ENCODE measurements around the gene AHNAK. TPM values are rescaled to one million over a fixed set of nuclear protein-coding genes. Genes with fewer than 3 reads are reported as not detected.

Gene AHNAK
- total RNA-seq, 3 donors from 2014 or later: 473 to 1,283 (median 535) TPM

GRCh38 chr11:62540804-62541701 lies 5.6 kb downstream of the AHNAK start:
- H3K9me3 ChIP-seq: no peaks in the 10 kb centered on the region
- no peak for TF ChIP-seq CTCF (IDR thresholded peaks at IDR 0.05)
- H3K36me3 ChIP-seq (ENCODE audit: low read depth): no peaks in the 10 kb centered on the region
- ATAC-seq: no peak
- no peak overlapping the region for H3K4me3 ChIP-seq
- peaks cover 74% of the 10 kb centered on the region for H3K4me1 ChIP-seq (ENCODE audit: low read depth)
- peak; percentile 53 to 72 (median 58) for DNase-seq
- intact Hi-C loops (cut with DNase I, micrococcal nuclease): loop anchor here (5.0 to 10.0 kb wide), 4 partner anchors 34 to 146 kb away; no protein-coding TSS in a partner anchor

GRCh38 chr11:62539238-62539925 lies 7.2 kb downstream of the AHNAK start:
- peak; percentile 55 to 88 (median 83) for DNase-seq
- Histone ChIP-seq H3K36me3 (ENCODE audit: low read depth) (no peaks in the 10 kb centered on the region), H3K4me3 (no peak overlapping the region), H3K9me3 (no peaks in the 10 kb centered on the region), H3K4me1 (ENCODE audit: low read depth) (peaks cover 72% of the 10 kb centered on the region)
- no peak for TF ChIP-seq CTCF (IDR thresholded peaks at IDR 0.05)
- intact Hi-C loops (cut with DNase I, micrococcal nuclease): no loop called here
- peak; percentile 55 for ATAC-seq

- Histone ChIP-seq H3K4me1 (ENCODE audit: low read depth) (peaks cover 65% of the 10 kb centered on the region), H3K4me3 (no peak overlapping the region), H3K9me3 (no peaks in the 10 kb centered on the region), H3K36me3 (ENCODE audit: low read depth) (no peaks in the 10 kb centered on the region)
- peak; percentile 3 for ATAC-seq
- intact Hi-C loops (cut with DNase I, micrococcal nuclease): no loop called here
- no peak for TF ChIP-seq CTCF (IDR thresholded peaks at IDR 0.05)
- peak in 1 of 3 donors; percentile 29 for DNase-seq
Measured at GRCh38 chr11:62538470-62539237, 8.0 kb downstream of the AHNAK start.

- Histone ChIP-seq H3K9me3 (no peaks in the 10 kb centered on the region), H3K4me1 (ENCODE audit: low read depth) (peaks cover 45% of the 10 kb centered on the region), H3K4me3 (no peak overlapping the region), H3K36me3 (ENCODE audit: low read depth) (no peaks in the 10 kb centered on the region)
- intact Hi-C loops (cut with DNase I, micrococcal nuclease): no loop called here
- ATAC-seq (no peak), DNase-seq (no peak)
- TF ChIP-seq CTCF (IDR thresholded peaks at IDR 0.05): no peak
Measured at GRCh38 chr11:62536301-62536957, 10.2 kb downstream of the AHNAK start.

- H3K4me3 ChIP-seq: no peak overlapping the region
- DNase-seq (no peak), ATAC-seq (no peak)
- no peaks in the 10 kb centered on the region for H3K9me3 ChIP-seq
- TF ChIP-seq CTCF (IDR thresholded peaks at IDR 0.05): no peak
- H3K4me1 ChIP-seq (ENCODE audit: low read depth): peaks cover 40% of the 10 kb centered on the region
- no peaks in the 10 kb centered on the region for H3K36me3 ChIP-seq (ENCODE audit: low read depth)
- intact Hi-C loops (cut with DNase I, micrococcal nuclease): no loop called here
Measured at GRCh38 chr11:62535802-62536201, 10.8 kb downstream of the AHNAK start.

Measured in mucosa of descending colon (tissue), 3 donors.